Activated T-cell treated with anti-CD3 and anti-CD28 coated beads, Interleukin-2, amount 50 U/mL, for 4 hours (primary cell): Measurements from ENCODE around the gene CLEC4G. TPM values are rescaled to one million over a fixed set of nuclear protein-coding genes. Genes with fewer than 3 reads are reported as not detected.

ENCODE experiments used
- ATAC-seq, 2 donors: fragments of 200-7000 bp; cut with Tn5 transposase; one replicate each; pipeline ENCODE4 v1.10.0; 2021
- DNase-seq: peaks from one replicate; pipeline ENCODE4 v3.0.0-alpha.2; 2020
- H3K27me3 Mint-ChIP-seq: one replicate; pipeline ENCODE4 v1.8.0; 2021; ENCODE audit warnings: low read depth, mixed read lengths
- H3K36me3 Mint-ChIP-seq: one replicate; pipeline ENCODE4 v1.8.0; 2022; ENCODE audit warnings: mixed read lengths; ENCODE audit not compliant: insufficient read depth
- H3K4me1 Mint-ChIP-seq: one replicate; pipeline ENCODE4 v1.8.0; 2021; ENCODE audit warnings: low read depth, mixed read lengths
- H3K4me3 Mint-ChIP-seq: one replicate; pipeline ENCODE4 v1.8.0; 2021; ENCODE audit warnings: mild to moderate bottlenecking, moderate library complexity, mixed read lengths
- H3K9me3 Mint-ChIP-seq: one replicate; pipeline ENCODE4 v1.8.0; 2021; ENCODE audit warnings: mixed read lengths
- total RNA-seq, 3 donors: library from RNA; stranded (reverse); gene quantifications; one replicate each; pipeline ENCODE4 v1.2.1, GENCODE V29; 2021

The CLEC4G gene
- total RNA-seq, 3 donors from 2014 or later, result not detected

GRCh38 chr19:7701654-7702457, 30.1 kb downstream of the CLEC4G start, which contains the start of gene FCER2:
FCER2 (minus strand) TSS chr19:7702131; CDS start chr19:7699760, 2,371 bp downstream.
- ATAC-seq (no peak), DNase-seq (no peak)
- Mint-ChIP-seq H3K36me3 (no peaks in the 10 kb centered on the region), H3K27me3 (peaks cover 7% of the 10 kb centered on the region), H3K4me3 (peak within 1 kb of the TSS; percentile 47), H3K4me1 (peaks cover 55% of the 10 kb centered on the region), H3K9me3 (no peaks in the 10 kb centered on the region)

- Mint-ChIP-seq H3K36me3 (no peaks in the 10 kb centered on the region), H3K27me3 (peaks cover 9% of the 10 kb centered on the region), H3K4me3 (peak overlapping the region; percentile 47), H3K9me3 (no peaks in the 10 kb centered on the region), H3K4me1 (peaks cover 51% of the 10 kb centered on the region)
- ATAC-seq, result no peak
- DNase-seq, result no peak
These were observed 30.8 kb downstream of the CLEC4G start for GRCh38 chr19:7701049-7701653.

DNA sequence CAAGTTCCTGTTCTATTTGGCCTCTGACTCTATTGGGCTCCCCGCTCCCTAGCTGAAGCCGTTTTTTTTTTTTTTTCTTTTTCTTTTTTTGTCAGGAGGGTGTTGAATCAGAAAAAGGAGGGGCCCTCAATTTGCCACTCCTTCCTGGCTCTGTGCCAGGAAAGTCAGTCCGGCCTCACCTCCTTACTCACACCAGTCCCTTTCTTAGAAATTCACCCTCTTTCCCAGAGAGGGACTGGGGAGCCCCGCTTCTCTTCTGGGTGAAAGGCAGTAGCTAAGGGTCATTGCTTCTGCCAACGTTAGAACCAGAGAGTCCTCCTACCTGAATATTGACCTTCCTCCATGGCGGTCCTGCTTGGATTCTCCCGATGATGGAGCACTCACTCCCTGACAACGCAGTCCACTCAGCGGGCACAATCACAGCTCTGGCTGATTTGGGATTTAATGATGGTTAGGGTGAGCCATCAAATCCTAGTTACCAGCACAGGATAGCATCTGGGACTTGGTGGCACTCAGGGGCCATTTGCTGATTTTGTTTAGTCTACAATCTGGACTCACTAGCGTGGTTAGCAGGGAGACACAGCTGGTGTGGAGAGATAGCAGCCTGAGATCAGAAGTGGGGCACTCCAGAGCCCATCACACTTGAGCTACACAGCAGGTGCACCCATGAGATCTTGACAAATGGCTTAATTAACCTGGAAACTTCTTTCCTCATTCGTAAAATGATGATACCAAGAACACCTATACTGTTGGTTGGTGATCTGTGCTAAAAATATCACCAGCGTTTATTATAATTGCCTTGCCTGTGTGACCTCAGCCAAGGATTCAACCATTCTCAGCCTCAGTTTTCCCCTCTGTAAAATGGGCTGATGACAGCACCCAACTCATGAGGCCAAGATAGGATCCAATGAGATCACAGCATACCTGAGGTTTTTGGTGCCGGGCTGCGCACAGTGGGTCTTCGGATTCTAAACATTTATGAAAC, 32.2 kb downstream of the CLEC4G start:
- peak; percentile 61 to 71 for ATAC-seq
- DNase-seq, result no peak
- peak overlapping the region; percentile 76 for H3K4me3 Mint-ChIP-seq

GRCh38 chr19:7699003-7699402, 32.9 kb downstream of the CLEC4G start:
- Mint-ChIP-seq H3K36me3 (no peaks in the 10 kb centered on the region), H3K4me1 (peaks cover 32% of the 10 kb centered on the region), H3K4me3 (peak overlapping the region; percentile 76), H3K9me3 (no peaks in the 10 kb centered on the region), H3K27me3 (peaks cover 9% of the 10 kb centered on the region)
- ATAC-seq (no peak), DNase-seq (no peak)

More for the DNA sequence above, 32.2 kb downstream of the CLEC4G start:
- Mint-ChIP-seq H3K4me1 (peaks cover 39% of the 10 kb centered on the region), H3K27me3 (peaks cover 9% of the 10 kb centered on the region), H3K9me3 (no peaks in the 10 kb centered on the region), H3K36me3 (no peaks in the 10 kb centered on the region)

DNA sequence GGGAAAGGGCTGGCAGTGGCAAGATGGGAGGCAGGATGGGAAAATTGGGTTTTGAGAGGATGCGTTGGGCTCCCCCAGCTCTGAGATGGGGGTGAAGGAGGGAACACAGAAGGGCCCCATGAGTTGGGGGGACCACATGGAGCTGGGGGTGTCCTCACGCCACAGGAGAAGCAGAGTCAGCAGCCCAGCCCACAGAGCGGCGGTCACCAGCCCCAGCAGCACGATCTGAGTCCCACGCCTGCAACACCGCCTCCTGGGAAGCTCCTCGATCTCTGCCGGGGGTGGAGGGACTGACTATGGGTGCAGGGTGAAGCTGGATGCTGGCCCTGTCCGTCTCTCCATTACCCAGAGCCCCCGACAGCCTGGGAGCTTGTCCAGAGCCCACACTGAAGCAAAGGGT, 33.3 kb downstream of the CLEC4G start:
- Mint-ChIP-seq H3K4me3 (peak overlapping the region; percentile 76), H3K4me1 (peaks cover 28% of the 10 kb centered on the region), H3K36me3 (no peaks in the 10 kb centered on the region), H3K27me3 (peaks cover 9% of the 10 kb centered on the region), H3K9me3 (no peaks in the 10 kb centered on the region)
- ATAC-seq (no peak), DNase-seq (no peak)

- Mint-ChIP-seq H3K36me3 (no peaks in the 10 kb centered on the region), H3K4me3 (no peak overlapping the region), H3K4me1 (peaks cover 24% of the 10 kb centered on the region), H3K27me3 (peaks cover 9% of the 10 kb centered on the region), H3K9me3 (no peaks in the 10 kb centered on the region)
- ATAC-seq, result no peak
- DNase-seq, result no peak
These were observed 34.1 kb downstream of the CLEC4G start for GRCh38 chr19:7697721-7698287.

GRCh38 chr19:7694499-7694898, 37.4 kb downstream of the CLEC4G start:
- Mint-ChIP-seq H3K27me3 (peaks cover 6% of the 10 kb centered on the region), H3K4me3 (no peak overlapping the region), H3K9me3 (no peaks in the 10 kb centered on the region), H3K36me3 (no peaks in the 10 kb centered on the region), H3K4me1 (peaks cover 11% of the 10 kb centered on the region)
- ATAC-seq (no peak), DNase-seq (no peak)

DNA sequence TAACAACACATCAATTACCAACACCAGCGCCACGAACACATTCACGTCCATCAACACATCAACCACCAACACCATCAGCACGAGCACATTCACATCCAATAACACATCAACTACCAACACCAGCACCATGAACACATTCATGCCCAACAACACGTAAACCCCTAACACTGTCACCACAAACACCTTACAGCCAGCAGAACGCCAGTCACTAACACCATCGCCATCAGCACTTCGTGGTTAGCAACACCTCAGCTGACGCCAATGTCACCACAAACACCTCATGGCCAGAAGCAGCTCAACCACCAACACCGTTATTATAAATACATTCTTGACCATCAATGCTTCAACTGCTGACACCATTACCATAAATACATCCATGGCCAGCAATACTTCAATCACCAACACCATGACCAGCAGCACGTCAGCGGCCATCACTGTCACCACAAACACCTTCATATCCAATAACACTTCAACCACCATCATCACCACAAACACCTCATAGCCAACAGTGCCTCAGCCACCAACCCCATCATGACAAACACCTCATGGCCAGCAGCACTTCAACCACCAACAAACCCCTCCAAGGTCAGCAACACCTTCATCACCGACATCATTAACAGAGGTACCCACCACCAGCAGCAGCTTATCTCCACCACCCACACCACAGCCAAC, 39.4 kb downstream of the CLEC4G start:
- no peaks in the 10 kb centered on the region for H3K9me3 Mint-ChIP-seq
- no peak overlapping the region for H3K4me3 Mint-ChIP-seq
- peaks cover 2% of the 10 kb centered on the region for H3K27me3 Mint-ChIP-seq
- DNase-seq (no peak), ATAC-seq (peak; percentile 52 to 67)
- H3K4me1 Mint-ChIP-seq, result peaks cover 5% of the 10 kb centered on the region
- no peaks in the 10 kb centered on the region for H3K36me3 Mint-ChIP-seq

DNA sequence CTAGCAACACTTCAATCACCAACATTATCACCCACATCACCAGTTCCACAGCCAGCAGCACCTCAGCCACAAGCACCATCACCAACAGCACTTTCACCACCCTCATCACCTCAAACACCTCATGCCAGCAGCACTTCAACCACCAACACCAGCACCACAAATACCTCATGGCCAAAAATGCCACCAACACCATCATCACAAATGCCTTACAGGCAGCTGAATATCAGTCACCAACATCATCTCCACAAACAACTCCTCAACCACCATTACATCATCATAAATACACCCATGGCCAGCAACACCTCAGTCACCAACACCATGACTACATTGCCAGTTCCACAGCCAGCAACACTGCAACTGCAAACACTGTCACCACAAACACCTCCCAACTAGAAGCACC, 40.4 kb downstream of the CLEC4G start:
- no peaks in the 10 kb centered on the region for H3K9me3 Mint-ChIP-seq
- ATAC-seq (peak; percentile 56 to 63), DNase-seq (no peak)
- H3K27me3 Mint-ChIP-seq, result peaks cover 1% of the 10 kb centered on the region
- peaks cover 3% of the 10 kb centered on the region for H3K4me1 Mint-ChIP-seq
- H3K36me3 Mint-ChIP-seq, result no peaks in the 10 kb centered on the region
- H3K4me3 Mint-ChIP-seq, result no peak overlapping the region

DNA sequence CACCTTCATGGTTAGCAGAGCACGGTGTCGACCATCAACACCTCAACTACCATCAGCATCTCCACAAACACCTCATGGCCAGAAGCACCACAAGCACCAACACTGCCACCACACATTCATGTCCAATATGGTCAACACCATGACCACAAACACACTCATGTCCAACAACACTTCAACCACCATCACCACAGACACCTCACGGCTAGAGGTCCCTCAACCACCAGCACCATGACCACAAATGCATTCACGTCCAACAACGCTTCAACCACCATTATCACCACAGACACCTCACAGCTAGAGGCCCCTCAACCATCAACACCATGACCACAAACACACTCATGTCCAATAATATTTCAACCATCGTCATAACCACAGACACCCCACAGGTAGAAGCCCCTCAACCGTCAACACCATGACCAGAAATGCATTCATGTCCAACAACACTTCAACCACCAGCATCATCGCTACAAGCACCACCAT, 41.1 kb downstream of the CLEC4G start:
- Mint-ChIP-seq H3K4me3 (no peak overlapping the region), H3K4me1 (peaks cover 2% of the 10 kb centered on the region), H3K9me3 (no peaks in the 10 kb centered on the region), H3K36me3 (no peaks in the 10 kb centered on the region), H3K27me3 (no peaks in the 10 kb centered on the region)
- peak in 1 of 2 donors; percentile 49 for ATAC-seq
- no peak for DNase-seq

DNA sequence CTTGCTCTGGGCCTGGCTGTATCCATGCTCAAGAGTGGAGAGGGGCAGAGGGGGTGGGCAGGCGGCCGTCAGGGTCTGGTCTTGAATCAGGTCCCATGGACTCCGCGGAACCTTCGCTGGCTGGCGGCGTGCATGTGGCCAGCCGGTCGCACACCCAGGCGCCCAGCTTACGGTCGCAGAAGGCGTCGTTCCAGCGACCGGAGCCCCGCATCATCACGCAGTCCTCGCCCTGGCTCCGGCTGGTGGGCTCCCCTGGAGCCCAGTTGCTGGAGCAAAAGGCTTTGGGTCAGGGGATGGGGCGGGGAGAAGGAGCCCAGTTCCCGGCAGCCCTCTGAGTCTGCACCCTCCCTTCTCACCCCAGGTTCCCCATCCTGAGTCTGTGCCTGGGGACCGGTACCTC, 42.7 kb downstream of the CLEC4G start:
- ATAC-seq, result no peak
- H3K4me1 Mint-ChIP-seq, result no peaks in the 10 kb centered on the region

GRCh38 chr19:7687177-7687576, 44.7 kb downstream of the CLEC4G start:
- H3K4me3 Mint-ChIP-seq, result no peak overlapping the region
- no peak for ATAC-seq
- H3K4me1 Mint-ChIP-seq, result no peaks in the 10 kb centered on the region

More for the DNA sequence above, 42.7 kb downstream of the CLEC4G start:
- Mint-ChIP-seq H3K36me3 (no peaks in the 10 kb centered on the region), H3K9me3 (no peaks in the 10 kb centered on the region), H3K27me3 (no peaks in the 10 kb centered on the region), H3K4me3 (no peak overlapping the region)
- DNase-seq, result no peak

More at GRCh38 chr19:7687177-7687576, 44.7 kb downstream of the CLEC4G start:
- Mint-ChIP-seq H3K9me3 (no peaks in the 10 kb centered on the region), H3K27me3 (no peaks in the 10 kb centered on the region), H3K36me3 (no peaks in the 10 kb centered on the region)
- no peak for DNase-seq
